Erythroblast (primary cell): ENCODE measurements around the gene FTO.

Experiments used
- GATA1 ChIP-seq: IDR thresholded peaks from 2 replicates; pipeline ENCODE4 v1.6.1; 2011; ENCODE audit warnings: low read depth, mild to moderate bottlenecking, control low read depth, low read length, moderate library complexity
- POLR2A ChIP-seq: IDR thresholded peaks from 2 replicates; pipeline ENCODE4 v1.6.1; 2011; ENCODE audit warnings: mild to moderate bottlenecking, low read length

DNA sequence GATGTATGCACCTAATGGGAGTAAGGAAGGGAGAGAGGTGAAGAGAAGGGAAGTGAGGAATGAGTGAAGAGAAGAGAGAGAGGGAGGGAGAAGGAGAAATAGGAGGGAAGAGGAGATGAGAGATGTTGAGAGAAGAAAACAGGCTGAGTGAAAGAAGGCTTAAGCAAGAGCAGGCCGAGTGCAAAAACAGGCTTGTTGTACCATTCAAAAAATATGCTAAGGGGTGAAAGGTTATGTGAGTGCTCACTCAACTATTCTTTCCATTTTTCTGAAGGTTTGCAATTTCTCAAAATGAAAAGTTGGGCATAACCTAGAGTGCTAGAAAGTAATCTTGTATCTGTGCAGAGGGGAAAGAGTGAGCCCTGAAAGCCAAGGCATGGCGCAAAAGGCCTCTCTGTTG, 23.2 kb upstream of the FTO start:
- TF ChIP-seq POLR2A (no peak), GATA1 (no peak)
